Measurements from ENCODE around the gene PIGU.
"Not testable (repeated sequence)": the region's sequence is repeated elsewhere in the genome, so short reads cannot be mapped to it uniquely, and the experiment has no call there.

Gene PIGU

DNA sequence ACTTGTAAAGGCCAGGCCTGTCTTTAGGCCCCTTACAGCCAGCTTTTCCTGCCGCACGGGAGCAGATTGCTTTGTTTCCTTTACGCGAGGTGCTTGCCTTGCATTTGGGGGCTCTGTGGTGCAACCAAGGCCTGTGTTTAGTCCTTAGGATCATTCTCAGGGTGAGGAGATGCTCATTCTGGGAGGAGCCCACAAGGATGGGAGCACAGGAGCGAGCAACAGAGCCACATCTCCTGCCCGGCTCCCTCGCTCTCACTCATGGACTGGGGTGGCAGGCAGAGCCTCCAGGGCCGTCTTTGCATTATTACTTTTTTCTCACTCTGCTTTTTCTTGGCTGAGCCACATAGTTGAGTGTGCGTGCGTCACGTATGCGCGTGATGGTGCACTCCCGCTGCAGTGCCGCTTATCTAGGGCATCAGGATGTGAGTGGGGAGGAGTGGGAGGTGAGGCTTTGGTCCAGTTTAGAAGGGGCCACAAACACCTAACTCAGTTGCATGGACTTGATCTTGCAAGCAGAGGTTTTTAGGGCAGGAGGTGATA is 141.5 kb downstream of the PIGU start:
- DNase-seq (ENCODE audit: low read depth in 2 of 2), result no peak

GRCh38 chr20:34534391-34535165 is 142.3 kb downstream of the PIGU start:
- no peak for DNase-seq (ENCODE audit: low read depth in 2 of 2)

DNA sequence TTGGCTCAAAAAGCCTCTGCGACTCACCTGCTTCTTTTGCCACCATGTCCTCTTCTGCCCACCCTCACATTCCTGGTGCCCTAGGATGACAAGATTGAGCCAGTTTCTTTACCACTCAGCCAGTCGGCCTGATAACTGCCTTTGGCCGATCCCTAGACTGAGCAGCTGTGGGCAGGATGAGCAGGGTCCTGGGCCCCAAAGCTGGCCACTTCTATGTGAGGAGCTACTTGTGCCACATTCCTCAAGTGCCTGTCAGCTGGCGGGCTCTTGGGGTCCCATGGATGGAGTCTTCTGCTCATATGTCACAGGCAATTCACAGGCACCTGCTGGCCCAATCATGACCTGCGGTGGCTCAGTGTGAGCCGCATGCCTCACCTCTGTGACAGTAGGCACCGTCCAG is 144.1 kb downstream of the PIGU start:
- DNase-seq (ENCODE audit: low read depth in 2 of 2), result no peak

DNA sequence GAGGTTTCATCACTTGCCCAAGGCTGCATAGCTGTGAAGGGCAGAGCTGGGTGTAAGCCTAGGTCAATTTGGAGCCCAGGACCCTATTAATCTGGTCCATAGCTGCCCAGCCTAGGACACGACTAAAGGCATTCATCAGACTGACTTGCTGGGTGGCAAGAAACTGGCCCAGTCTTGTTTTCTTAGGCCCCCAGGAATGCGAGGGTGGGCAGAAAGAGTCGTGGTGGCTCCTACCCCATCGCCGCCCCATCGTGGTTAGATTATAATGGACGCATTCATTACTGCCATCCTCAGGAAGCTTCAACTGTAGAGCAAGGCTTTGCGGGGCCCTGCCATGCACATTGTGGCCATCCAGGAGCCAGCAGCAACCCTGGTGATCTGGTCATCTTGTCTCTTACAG is 144.6 kb downstream of the PIGU start:
- DNase-seq (ENCODE audit: low read depth in 2 of 2), result no peak

DNA sequence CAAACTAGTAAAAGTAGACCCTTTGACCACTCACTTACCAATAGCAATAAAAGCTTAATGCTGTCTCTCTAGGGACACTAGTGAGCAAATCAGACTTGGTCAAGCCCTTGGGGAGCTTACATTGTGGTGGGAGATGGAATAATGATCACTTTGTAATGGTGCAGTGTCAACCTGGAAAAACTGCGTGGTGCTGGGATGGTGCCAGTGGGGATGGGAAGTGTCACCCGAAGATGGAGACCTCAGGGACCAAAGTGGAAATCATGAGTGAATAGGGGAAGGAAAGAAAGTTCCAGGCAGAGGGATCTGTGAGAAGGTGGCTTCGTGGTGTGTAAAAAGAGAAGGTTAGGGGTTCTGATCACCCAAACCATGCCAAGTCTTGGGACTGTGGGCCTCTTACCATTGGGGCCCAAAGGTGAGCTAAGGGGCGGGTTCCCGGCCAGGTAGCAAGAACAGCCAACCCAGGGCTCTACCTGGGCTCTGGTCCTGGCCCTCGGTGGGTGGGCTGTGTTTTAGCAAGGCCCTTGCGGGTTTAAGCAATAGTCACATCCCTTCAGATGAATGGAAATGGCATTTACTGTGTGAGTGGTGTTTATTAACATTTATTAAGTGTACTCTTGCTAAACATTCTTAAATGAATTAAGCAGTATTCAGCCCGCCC is 145.2 kb downstream of the PIGU start:
- DNase-seq (ENCODE audit: low read depth in 2 of 2), result no peak

DNA sequence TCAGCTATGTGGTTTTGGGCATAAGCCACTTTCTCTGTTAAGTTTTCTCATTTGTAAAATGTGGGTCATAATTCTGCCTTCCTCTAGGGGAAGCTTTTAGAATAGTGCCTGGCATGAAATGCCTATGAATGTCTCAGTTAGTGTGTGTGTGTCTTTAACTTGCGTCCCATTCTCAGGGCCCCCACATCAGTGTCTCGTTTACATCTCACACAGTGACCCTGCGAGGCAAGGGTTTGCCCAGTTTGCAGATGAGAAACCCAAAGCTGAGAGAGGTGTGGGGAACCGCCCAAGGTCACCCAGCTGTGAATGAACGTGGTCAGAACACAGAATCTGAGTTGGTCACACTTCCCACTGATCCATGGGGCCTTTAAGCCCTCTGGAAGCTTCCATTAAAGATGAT is 146.6 kb downstream of the PIGU start:
- no peak for DNase-seq (ENCODE audit: low read depth in 2 of 2)

GRCh38 chr20:34529742-34530141 is 147.2 kb downstream of the PIGU start:
- no peak for DNase-seq (ENCODE audit: low read depth in 2 of 2)

GRCh38 chr20:34528921-34529297 is 148.0 kb downstream of the PIGU start:
- DNase-seq (ENCODE audit: low read depth in 2 of 2), result no peak

DNA sequence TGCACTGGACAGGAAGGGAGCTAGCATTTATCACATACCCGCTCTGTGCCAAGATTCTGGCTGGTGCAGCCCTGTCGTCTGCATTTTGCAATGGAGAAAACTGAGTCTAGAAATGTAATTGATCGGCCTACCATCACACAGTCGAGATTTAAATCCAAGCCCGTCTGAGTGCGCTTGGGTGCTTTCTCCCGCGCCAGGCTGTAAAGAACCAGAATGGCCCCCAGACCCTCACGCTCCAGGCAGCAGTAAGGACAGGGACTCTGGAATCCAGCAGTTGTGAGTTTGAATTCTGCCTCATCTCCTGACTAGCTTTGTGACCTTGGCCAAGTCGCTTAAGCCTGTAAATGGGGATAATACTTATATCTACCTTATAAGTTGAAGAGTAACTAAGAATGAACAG is 149.9 kb downstream of the PIGU start:
- DNase-seq (ENCODE audit: low read depth in 2 of 2), result no peak

- no peak for DNase-seq (ENCODE audit: low read depth in 2 of 2)
Measured at GRCh38 chr20:34526466-34526865, 150.4 kb downstream of the PIGU start.

- no peak for DNase-seq (ENCODE audit: low read depth in 2 of 2)
Measured at GRCh38 chr20:34525709-34526416, 151.0 kb downstream of the PIGU start.

- DNase-seq (ENCODE audit: low read depth in 2 of 2), result no peak
Measured at GRCh38 chr20:34525342-34525708, 151.6 kb downstream of the PIGU start.

DNA sequence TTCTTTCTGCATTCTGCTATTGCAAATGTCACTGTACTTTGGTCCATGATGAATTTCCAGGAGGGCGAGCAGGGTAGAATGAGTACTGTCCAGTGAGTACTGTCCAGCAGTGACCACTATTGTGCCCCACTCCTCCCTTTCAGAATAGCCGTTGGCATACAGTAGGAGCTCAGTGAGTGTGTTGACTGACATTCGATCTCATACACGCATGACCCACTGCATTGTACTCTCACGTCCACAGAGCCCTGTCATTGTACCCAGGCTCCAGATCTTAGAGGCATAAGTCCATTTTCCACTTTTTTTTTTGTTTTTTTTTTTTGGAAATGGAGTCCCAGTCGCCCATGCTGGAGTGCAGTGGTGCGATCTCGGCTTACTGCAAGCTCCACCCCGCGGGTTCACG is 152.5 kb downstream of the PIGU start:
- no peak for DNase-seq (ENCODE audit: low read depth in 2 of 2)

GRCh38 chr20:34522969-34523871 is 153.7 kb downstream of the PIGU start:
- no peak for DNase-seq (ENCODE audit: low read depth in 2 of 2)

GRCh38 chr20:34519841-34520240 is 157.1 kb downstream of the PIGU start:
- not testable (repeated sequence) for DNase-seq (ENCODE audit: low read depth in 2 of 2)

DNA sequence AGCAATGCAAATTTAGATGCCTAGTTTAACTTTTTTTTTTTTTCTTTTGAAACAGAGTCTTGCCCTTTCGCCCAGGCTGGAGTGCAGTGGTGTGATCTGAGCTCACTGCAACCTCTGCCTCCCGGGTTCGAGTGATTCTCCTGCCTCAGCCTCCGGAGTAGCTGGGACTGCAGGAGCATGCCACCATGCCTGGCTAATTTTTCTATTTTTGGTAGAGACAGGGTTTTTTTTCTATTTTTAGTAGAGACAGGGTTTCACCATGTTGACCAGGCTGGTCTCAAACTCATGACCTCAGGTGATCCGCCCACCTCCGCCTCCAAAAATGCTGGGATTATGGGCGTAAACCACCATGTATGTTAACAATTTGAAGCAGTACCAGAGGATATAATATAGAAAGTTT is 158.0 kb downstream of the PIGU start:
- not testable (repeated sequence) for DNase-seq (ENCODE audit: low read depth in 2 of 2)

- DNase-seq (ENCODE audit: low read depth in 2 of 2), result no peak
Measured at GRCh38 chr20:34517114-34517505, 159.8 kb downstream of the PIGU start.

GRCh38 chr20:34516247-34517113 is 160.4 kb downstream of the PIGU start, which contains the start of gene DYNLRB1:
Gene DYNLRB1 (plus strand): TSS chr20:34516422. CDS start chr20:34516459, 37 bp downstream.
- DNase-seq (ENCODE audit: low read depth in 2 of 2), result peak; percentile 85 to 94

GRCh38 chr20:34515484-34516246 is 161.2 kb downstream of the PIGU start:
- peak; percentile 27 to 55 for DNase-seq (ENCODE audit: low read depth in 2 of 2)

Measured in stimulated activated CD8-positive, alpha-beta memory T cell treated with anti-CD3 and anti-CD28 coated beads, Interleukin-2, amount 100 ng/mL, for 1 hour (primary cell).